ENCODE results near the gene CRADD.

The CRADD gene

GRCh38 chr12:93939641-93940325 is 262.6 kb downstream of the CRADD start:
- DNase-seq = no peak
- no peak for ATAC-seq

DNA sequence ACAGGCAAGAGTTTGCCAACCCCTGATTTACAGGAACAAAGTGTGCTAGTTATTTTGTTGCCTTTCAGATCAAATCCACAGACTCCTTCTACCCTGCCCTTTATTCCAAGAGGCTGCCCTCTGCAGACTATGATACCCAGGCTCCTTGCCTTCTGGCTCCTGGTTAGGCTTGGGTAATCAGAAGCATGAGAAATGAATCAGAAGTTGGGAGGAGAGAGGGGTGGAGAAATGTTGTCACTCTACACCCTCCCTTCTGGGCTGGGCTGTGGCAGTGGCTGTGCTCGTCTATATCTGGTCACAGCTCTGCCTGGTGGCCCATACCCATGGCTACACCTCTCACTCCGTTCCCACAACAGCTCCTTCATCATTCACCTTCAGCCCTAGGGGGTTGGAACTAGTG is 266.6 kb downstream of the CRADD start:
- DNase-seq = no peak
- ATAC-seq = no peak

DNA sequence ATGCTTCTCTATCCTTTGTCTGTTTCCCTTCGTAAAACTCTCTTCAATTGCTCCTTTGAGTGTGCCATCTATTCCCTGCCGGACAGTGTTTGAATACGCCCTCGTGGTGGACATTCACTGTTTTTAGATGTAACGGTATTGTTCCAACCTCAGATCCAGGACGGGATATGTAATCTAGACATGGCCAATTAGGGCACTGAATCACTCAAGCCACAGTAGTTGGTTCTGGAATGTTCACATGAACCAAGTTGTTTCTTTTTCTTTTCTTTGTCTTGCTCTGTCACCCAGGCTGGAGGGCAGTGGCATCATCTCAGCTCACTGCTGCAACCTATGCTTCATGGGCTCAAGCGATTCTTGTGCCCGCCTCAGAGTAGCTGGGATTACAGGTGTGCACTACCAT is 267.0 kb downstream of the CRADD start:
- ATAC-seq (no peak), DNase-seq (no peak)
